ENCODE measurements around the gene WNK1.
"Not testable (repeated sequence)": the region's sequence is repeated elsewhere in the genome, so short reads cannot be mapped to it uniquely, and the experiment has no call there.

Gene WNK1

GRCh38 chr12:812950-813349, 60.6 kb downstream of the WNK1 start:
- no peak for DNase-seq (ENCODE audit: extremely low spot score)
- POLR2A ChIA-PET, result no interaction called here
- TF ChIP-seq, protein P1, sequence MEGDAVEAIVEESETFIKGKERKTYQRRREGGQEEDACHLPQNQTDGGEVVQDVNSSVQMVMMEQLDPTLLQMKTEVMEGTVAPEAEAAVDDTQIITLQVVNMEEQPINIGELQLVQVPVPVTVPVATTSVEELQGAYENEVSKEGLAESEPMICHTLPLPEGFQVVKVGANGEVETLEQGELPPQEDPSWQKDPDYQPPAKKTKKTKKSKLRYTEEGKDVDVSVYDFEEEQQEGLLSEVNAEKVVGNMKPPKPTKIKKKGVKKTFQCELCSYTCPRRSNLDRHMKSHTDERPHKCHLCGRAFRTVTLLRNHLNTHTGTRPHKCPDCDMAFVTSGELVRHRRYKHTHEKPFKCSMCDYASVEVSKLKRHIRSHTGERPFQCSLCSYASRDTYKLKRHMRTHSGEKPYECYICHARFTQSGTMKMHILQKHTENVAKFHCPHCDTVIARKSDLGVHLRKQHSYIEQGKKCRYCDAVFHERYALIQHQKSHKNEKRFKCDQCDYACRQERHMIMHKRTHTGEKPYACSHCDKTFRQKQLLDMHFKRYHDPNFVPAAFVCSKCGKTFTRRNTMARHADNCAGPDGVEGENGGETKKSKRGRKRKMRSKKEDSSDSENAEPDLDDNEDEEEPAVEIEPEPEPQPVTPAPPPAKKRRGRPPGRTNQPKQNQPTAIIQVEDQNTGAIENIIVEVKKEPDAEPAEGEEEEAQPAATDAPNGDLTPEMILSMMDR (IDR thresholded peaks at IDR 0.05; ENCODE audit: control extremely low read depth, extremely low read depth, low read depth, missing control alignments), result no peak
- CTCF ChIA-PET, result interaction anchor here (0.9 to 5.4 kb wide), 10 partner anchors 9 to 280 kb away, joined by 3 to 49 read pairs (median 8); partner anchors contain the start of gene WNK1

DNA sequence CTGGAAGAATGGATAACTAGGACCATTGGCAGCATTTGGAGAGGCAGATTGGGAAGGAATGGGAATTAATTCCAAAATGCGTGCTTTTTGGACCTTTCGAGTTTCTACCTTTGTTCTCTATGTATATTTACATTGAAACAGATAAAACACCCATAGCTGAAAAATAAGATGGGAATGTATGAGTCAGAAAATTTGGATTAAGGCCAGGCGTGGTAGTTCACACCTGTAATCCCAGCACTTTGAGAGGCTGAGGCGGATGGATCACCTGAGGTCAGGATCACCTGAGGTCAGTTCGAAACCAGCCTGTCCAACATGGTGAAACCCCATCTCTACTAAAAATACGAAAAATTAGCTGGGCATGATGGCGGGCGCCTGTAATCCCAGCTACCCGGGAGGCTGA, 65.1 kb downstream of the WNK1 start:
- POLR2A ChIA-PET; DNase-seq (ENCODE audit: extremely low spot score): not testable (repeated sequence)
- CTCF ChIA-PET, result interaction anchor here (0.9 to 5.4 kb wide), 14 partner anchors 9 to 247 kb away, joined by 3 to 48 read pairs (median 8); partner anchors contain the start of gene WNK1

- POLR2A ChIA-PET, result no interaction called here
- CTCF ChIA-PET, result interaction anchor here (1.1 to 5.4 kb wide), 7 partner anchors 10 to 242 kb away, joined by 3 to 39 read pairs (median 9); partner anchors contain the start of gene WNK1
- TF ChIP-seq, protein P1 (IDR thresholded peaks at IDR 0.05; ENCODE audit: control extremely low read depth, extremely low read depth, low read depth, missing control alignments), result no peak
- DNase-seq (ENCODE audit: extremely low spot score), result no peak
Measured at GRCh38 chr12:817941-818600, 65.7 kb downstream of the WNK1 start.

DNA sequence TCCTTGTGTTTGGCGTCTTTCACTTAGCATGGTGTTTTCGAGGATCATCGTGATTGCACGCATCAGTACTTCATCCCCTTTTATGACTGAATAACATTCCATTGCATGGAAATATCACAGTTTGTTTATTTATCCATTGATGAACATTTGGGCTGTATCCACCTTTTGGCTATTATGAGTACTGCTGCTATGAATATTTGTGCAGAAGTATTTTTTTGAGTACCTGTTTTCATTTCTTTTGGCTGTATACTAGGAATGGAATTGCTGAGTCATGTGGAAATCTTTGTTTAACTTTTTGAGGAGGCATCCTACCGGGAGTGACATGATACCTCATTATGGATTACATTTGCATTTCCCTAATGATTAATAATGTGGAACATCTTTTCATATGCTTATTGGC, 66.4 kb downstream of the WNK1 start:
- TF ChIP-seq, protein P1 (IDR thresholded peaks at IDR 0.05; ENCODE audit: control extremely low read depth, extremely low read depth, low read depth, missing control alignments), result no peak
- ChIA-PET CTCF (interaction anchor here (1.1 to 1.5 kb wide), 2 partner anchors 47 to 242 kb away, joined by 3 read pairs; no protein-coding TSS in a partner anchor), POLR2A (no interaction called here)
- DNase-seq (ENCODE audit: extremely low spot score), result no peak

DNA sequence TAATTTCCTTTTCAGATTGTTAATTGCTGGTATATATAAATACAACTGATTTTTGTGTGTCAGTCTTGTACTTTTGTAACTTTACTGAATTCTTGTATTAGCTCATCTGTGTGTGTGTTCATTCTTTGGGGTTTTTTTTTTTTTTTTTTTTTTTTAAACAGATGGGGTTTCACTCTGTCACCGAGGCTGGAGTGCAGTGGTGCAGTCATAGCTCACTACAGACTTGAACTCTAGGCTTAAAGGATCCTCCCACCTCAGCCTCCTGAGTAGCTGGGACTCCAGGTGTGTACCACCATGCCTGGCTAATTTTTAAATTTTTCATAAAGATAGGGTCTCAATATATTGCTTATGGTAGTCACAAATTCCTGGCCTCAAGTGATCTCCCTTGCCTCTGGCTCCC, 68.0 kb downstream of the WNK1 start:
- ChIA-PET POLR2A (interaction anchor here (0.6 kb wide), 1 partner anchor 109 kb away, joined by 3 read pairs; no protein-coding TSS in a partner anchor), CTCF (interaction anchor here (0.7 to 1.1 kb wide), 4 partner anchors 44 to 244 kb away, joined by 3 to 4 read pairs (median 3); no protein-coding TSS in a partner anchor)
- TF ChIP-seq, protein P1 (IDR thresholded peaks at IDR 0.05; ENCODE audit: control extremely low read depth, extremely low read depth, low read depth, missing control alignments), result no peak
- no peak for DNase-seq (ENCODE audit: extremely low spot score)

DNA sequence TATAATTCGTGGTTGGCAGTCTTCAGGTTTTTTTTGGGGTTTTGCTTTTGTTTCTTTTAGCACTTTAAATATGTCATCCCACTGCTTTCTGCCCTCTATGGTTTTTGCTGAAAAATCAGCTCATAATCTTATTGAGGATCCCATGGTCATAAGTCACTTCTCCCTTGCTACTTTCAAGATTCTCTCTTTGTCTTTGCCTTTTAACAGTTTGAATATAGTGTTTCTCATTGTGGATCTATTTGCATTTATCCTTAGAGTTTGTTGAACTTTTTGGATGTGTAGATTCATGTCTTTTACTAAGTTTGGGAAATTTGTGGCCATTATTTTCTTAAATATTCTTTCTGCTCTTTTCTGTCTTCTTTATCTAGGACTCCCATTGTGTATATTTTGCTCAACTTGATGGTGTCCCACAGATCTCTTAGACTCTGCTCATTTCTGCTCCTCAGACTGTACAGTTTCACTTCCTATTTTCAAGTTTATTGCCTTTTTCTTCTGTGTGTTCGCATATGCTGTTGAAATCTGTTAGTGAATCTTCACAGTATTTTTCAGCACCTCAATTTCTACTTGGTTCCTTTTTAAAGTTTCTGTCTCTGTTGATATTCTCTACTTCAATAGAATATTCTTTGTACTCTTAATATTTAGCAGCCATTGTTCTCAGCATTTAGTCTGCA, 70.8 kb downstream of the WNK1 start:
- TF ChIP-seq, protein P1 (IDR thresholded peaks at IDR 0.05; ENCODE audit: control extremely low read depth, extremely low read depth, low read depth, missing control alignments), result no peak
- POLR2A ChIA-PET, result no interaction called here
- CTCF ChIA-PET, result interaction anchor here (0.7 to 1.5 kb wide), 6 partner anchors 9 to 216 kb away, joined by 3 to 4 read pairs (median 3); partner anchors contain the start of gene RAD52
- peak; percentile 69 for DNase-seq (ENCODE audit: extremely low spot score)

DNA sequence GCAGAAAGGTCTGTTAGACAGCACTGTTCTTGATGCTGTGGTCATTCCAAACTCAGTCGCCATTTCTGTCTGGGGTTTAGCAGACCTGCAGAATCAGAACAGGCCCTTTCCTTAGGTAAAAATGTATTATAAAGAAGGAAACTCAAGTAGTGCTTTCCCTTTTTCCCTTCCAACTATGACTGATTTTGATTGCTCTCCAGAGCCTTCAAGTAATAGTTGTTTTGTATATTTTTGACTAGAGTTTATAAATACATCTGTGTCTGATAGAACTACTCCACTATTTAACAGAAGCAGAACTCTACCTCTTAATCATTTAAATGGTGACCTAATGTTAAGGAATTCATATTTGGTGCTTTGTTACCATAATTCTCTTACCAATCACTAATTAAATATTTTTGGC, 74.0 kb downstream of the WNK1 start:
- no peak for DNase-seq (ENCODE audit: extremely low spot score)
- ChIA-PET POLR2A (no interaction called here), CTCF (interaction anchor here (1.2 to 1.7 kb wide), 2 partner anchors 14 to 19 kb away, joined by 3 to 4 read pairs; no protein-coding TSS in a partner anchor)
- TF ChIP-seq, protein P1 (IDR thresholded peaks at IDR 0.05; ENCODE audit: control extremely low read depth, extremely low read depth, low read depth, missing control alignments), result no peak
